ENCODE results near the gene KRT14.

KRT14 gene

GRCh38 chr17:41600318-41600717 lies 13.6 kb upstream of the KRT14 start:
- Histone ChIP-seq H3K27me3 (ENCODE audit: insufficient read depth, low read length) (no peaks in the 10 kb centered on the region; the same call in 1 of the 2 replicates), H3K79me2 (ENCODE audit: insufficient read depth, low read length) (no peaks in the 10 kb centered on the region), H3K27ac (ENCODE audit: low read depth, low read length, poor library complexity, severe bottlenecking) (no peak overlapping the region), H3K36me3 (ENCODE audit: insufficient read depth, low read length) (no peaks in the 10 kb centered on the region), H3K4me3 (ENCODE audit: low read depth, low read length, poor library complexity, severe bottlenecking) (no peak overlapping the region), H2AFZ (ENCODE audit: low read length) (no peak overlapping the region), H3K9ac (ENCODE audit: low read length) (no peak overlapping the region), H3K4me2 (ENCODE audit: low read length) (no peak overlapping the region), H4K20me1 (ENCODE audit: insufficient read depth, low read length) (no peaks in the 10 kb centered on the region), H3K4me1 (ENCODE audit: insufficient read depth, low read length, severe bottlenecking) (no peaks in the 10 kb centered on the region), H3K9me2 (ENCODE audit: low read depth, low read length) (no peaks in the 10 kb centered on the region), H3F3A (ENCODE audit: insufficient read depth, low read length) (no peaks in the 10 kb centered on the region), H3K9me3 (ENCODE audit: low read length) (no peaks in the 10 kb centered on the region)
- TF ChIP-seq, protein P1, sequence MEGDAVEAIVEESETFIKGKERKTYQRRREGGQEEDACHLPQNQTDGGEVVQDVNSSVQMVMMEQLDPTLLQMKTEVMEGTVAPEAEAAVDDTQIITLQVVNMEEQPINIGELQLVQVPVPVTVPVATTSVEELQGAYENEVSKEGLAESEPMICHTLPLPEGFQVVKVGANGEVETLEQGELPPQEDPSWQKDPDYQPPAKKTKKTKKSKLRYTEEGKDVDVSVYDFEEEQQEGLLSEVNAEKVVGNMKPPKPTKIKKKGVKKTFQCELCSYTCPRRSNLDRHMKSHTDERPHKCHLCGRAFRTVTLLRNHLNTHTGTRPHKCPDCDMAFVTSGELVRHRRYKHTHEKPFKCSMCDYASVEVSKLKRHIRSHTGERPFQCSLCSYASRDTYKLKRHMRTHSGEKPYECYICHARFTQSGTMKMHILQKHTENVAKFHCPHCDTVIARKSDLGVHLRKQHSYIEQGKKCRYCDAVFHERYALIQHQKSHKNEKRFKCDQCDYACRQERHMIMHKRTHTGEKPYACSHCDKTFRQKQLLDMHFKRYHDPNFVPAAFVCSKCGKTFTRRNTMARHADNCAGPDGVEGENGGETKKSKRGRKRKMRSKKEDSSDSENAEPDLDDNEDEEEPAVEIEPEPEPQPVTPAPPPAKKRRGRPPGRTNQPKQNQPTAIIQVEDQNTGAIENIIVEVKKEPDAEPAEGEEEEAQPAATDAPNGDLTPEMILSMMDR (IDR thresholded peaks at IDR 0.05; ENCODE audit: low read length) = no peak
- TF ChIP-seq EZH2 (IDR thresholded peaks at IDR 0.05; ENCODE audit: borderline replicate concordance, low read length) = no peak

DNA sequence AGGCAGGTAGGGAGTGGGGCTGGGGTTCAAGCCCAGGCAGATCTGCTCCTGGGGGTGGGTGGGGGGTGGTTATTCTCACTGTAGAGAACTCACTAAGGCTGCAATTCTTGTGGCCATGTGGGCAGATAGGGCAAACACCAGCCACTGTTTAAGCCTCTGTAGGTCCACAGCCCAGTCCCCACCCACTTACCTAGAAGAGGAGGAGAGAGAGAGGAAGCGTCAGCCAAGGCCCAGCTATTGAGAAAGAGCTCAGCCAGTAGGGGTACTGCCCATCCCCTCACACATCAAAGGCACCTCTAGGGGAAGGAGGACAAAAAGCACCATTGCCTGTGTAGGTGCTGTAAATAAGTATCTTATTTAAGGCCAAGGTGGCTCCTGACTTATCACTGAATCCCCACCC lies 13.0 kb upstream of the KRT14 start:
- Histone ChIP-seq H3K9me2 (ENCODE audit: low read depth, low read length) (no peaks in the 10 kb centered on the region), H3K27ac (ENCODE audit: low read depth, low read length, poor library complexity, severe bottlenecking) (no peak overlapping the region), H3K4me2 (ENCODE audit: low read length) (no peak overlapping the region), H3F3A (ENCODE audit: insufficient read depth, low read length) (no peaks in the 10 kb centered on the region), H4K20me1 (ENCODE audit: insufficient read depth, low read length) (no peaks in the 10 kb centered on the region), H3K27me3 (ENCODE audit: insufficient read depth, low read length) (no peaks in the 10 kb centered on the region; the same call in 1 of the 2 replicates), H3K4me3 (ENCODE audit: low read depth, low read length, poor library complexity, severe bottlenecking) (no peak overlapping the region), H3K79me2 (ENCODE audit: insufficient read depth, low read length) (no peaks in the 10 kb centered on the region), H3K4me1 (ENCODE audit: insufficient read depth, low read length, severe bottlenecking) (no peaks in the 10 kb centered on the region), H3K9me3 (ENCODE audit: low read length) (no peaks in the 10 kb centered on the region), H2AFZ (ENCODE audit: low read length) (no peak overlapping the region), H3K9ac (ENCODE audit: low read length) (no peak overlapping the region), H3K36me3 (ENCODE audit: insufficient read depth, low read length) (no peaks in the 10 kb centered on the region)
- no peak for TF ChIP-seq EZH2 (IDR thresholded peaks at IDR 0.05; ENCODE audit: borderline replicate concordance, low read length)
- TF ChIP-seq, protein P1 (IDR thresholded peaks at IDR 0.05; ENCODE audit: low read length) = no peak

GRCh38 chr17:41595585-41595984 lies 8.9 kb upstream of the KRT14 start:
- no peaks in the 10 kb centered on the region for H3K79me2 ChIP-seq (ENCODE audit: insufficient read depth, low read length)

More at GRCh38 chr17:41595585-41595984, 8.9 kb upstream of the KRT14 start:
- H3K9ac ChIP-seq (ENCODE audit: low read length) = no peak overlapping the region
- H3K4me3 ChIP-seq (ENCODE audit: low read depth, low read length, poor library complexity, severe bottlenecking) = no peak overlapping the region
- no peak overlapping the region for H3K27ac ChIP-seq (ENCODE audit: low read depth, low read length, poor library complexity, severe bottlenecking)
- H3K27me3 ChIP-seq (ENCODE audit: insufficient read depth, low read length) = no peaks in the 10 kb centered on the region
- H3K9me3 ChIP-seq (ENCODE audit: low read length) = no peaks in the 10 kb centered on the region
- no peaks in the 10 kb centered on the region for H3K36me3 ChIP-seq (ENCODE audit: insufficient read depth, low read length)
- no peak overlapping the region for H3K4me2 ChIP-seq (ENCODE audit: low read length)
- no peaks in the 10 kb centered on the region for H4K20me1 ChIP-seq (ENCODE audit: insufficient read depth, low read length)
- H3K4me1 ChIP-seq (ENCODE audit: insufficient read depth, low read length, severe bottlenecking) = no peaks in the 10 kb centered on the region
- no peaks in the 10 kb centered on the region for H3F3A ChIP-seq (ENCODE audit: insufficient read depth, low read length)
- no peak overlapping the region for H2AFZ ChIP-seq (ENCODE audit: low read length)
- no peaks in the 10 kb centered on the region for H3K9me2 ChIP-seq (ENCODE audit: low read depth, low read length)
- TF ChIP-seq EZH2 (IDR thresholded peaks at IDR 0.05; ENCODE audit: borderline replicate concordance, low read length) = no peak
- TF ChIP-seq, protein P1 (IDR thresholded peaks at IDR 0.05; ENCODE audit: low read length) = no peak

Measured in OCI-LY1 (cell line).